K562 (cell line): Measurements from ENCODE around the gene CD79A. TPM values are rescaled to one million over a fixed set of nuclear protein-coding genes. Genes with fewer than 3 reads are reported as not detected.

ENCODE experiments used
- CAMTA2 ChIP-seq: fragments of 250-450 bp; sonication (Bioruptor Pico); conservative IDR thresholded peaks from 2 replicates; pipeline ENCODE4 v1.5.1; 2022
- CLOCK ChIP-seq: fragments of 250-450 bp; sonication (Bioruptor Pico); IDR thresholded peaks from 2 replicates; pipeline ENCODE4 v1.4.0; 2020; ENCODE audit warnings: mild to moderate bottlenecking, moderate library complexity, borderline replicate concordance
- EP300 ChIP-seq: IDR thresholded peaks from 2 replicates; pipeline ENCODE4 v1.6.1; 2012; ENCODE audit warnings: low read length, improper control_type of control experiment
- HES1 ChIP-seq: fragments of 450-650 bp; IDR thresholded peaks from 2 replicates; pipeline ENCODE4 v1.6.1; 2016; ENCODE audit warnings: low read depth, mild to moderate bottlenecking, moderate library complexity
- KDM1A ChIP-seq, 2 experiments: fragments of 450-650 bp; IDR thresholded peaks; 2 replicates each; pipeline ENCODE4 v1.6.1; 2016; ENCODE audit warnings: mild to moderate bottlenecking in 2 of 2
- L3MBTL2 ChIP-seq: fragments of 450-650 bp; IDR thresholded peaks from 2 replicates; pipeline ENCODE4 v1.6.1; 2016; ENCODE audit warnings: mild to moderate bottlenecking, moderate library complexity
- MITF ChIP-seq: IDR thresholded peaks from 2 replicates; pipeline ENCODE4 v1.6.1; 2014; ENCODE audit warnings: antibody characterized with exemption
- PHF20 ChIP-seq: fragments of 450-650 bp; IDR thresholded peaks from 2 replicates; pipeline ENCODE4 v1.6.1; 2018; ENCODE audit not compliant: partially characterized antibody
- POLR2B ChIP-seq: fragments of 450-650 bp; IDR thresholded peaks from 2 replicates; pipeline ENCODE4 v1.6.1; 2018; ENCODE audit warnings: low read depth; ENCODE audit not compliant: partially characterized antibody
- SAP30 ChIP-seq: fragments of 200-600 bp; sonication (generic); IDR thresholded peaks from 2 replicates; pipeline ENCODE4 v1.6.1; 2012; ENCODE audit warnings: borderline replicate concordance, low read depth, mild to moderate bottlenecking, moderate library complexity, low read length, control low read depth, inconsistent platforms; ENCODE audit not compliant: insufficient read depth, poor library complexity, severe bottlenecking
- SMARCB1 ChIP-seq: IDR thresholded peaks from 2 replicates; pipeline ENCODE4 v1.6.1; 2011; ENCODE audit warnings: improper control_type of control experiment, low read depth; ENCODE audit not compliant: insufficient read length
- ZBTB49 ChIP-seq: sonication (generic); formaldehyde crosslinking; IDR thresholded peaks from 2 replicates; pipeline ENCODE4 v1.8.0; 2022; ENCODE audit warnings: missing genetic modification reagents, mild to moderate bottlenecking, borderline replicate concordance
- ZNF12 ChIP-seq: sonication (generic); formaldehyde crosslinking; IDR thresholded peaks from 2 replicates; pipeline ENCODE4 v1.4.0; 2020; ENCODE audit warnings: mild to moderate bottlenecking, missing genetic modification reagents
- ZNF184 ChIP-seq: sonication (generic); formaldehyde crosslinking; IDR thresholded peaks from 2 replicates; pipeline ENCODE4 v1.5.0; 2020; ENCODE audit warnings: missing genetic modification reagents
- ZNF282 ChIP-seq: sonication (generic); formaldehyde crosslinking; IDR thresholded peaks from 2 replicates; pipeline ENCODE4 v1.8.1; 2023; ENCODE audit warnings: missing genetic modification reagents
- ZNF41 ChIP-seq: fragments of 250-450 bp; sonication (Bioruptor Pico); conservative IDR thresholded peaks from 2 replicates; pipeline ENCODE4 v1.4.0; 2020; ENCODE audit warnings: mild to moderate bottlenecking
- ZNF583 ChIP-seq: fragments of 250-450 bp; sonication (Bioruptor Pico); IDR thresholded peaks from 2 replicates; pipeline ENCODE4 v1.4.0; 2020
- ZNF586 ChIP-seq: fragments of 450-650 bp; formaldehyde crosslinking; conservative IDR thresholded peaks from 2 replicates; pipeline ENCODE4 v1.4.0; 2020; ENCODE audit warnings: mild to moderate bottlenecking, moderate library complexity
- ZNF668 ChIP-seq: fragments of 250-450 bp; sonication (Bioruptor Pico); IDR thresholded peaks from 2 replicates; pipeline ENCODE4 v1.8.0; 2022; ENCODE audit warnings: mild to moderate bottlenecking, inconsistent platforms
- polyA plus RNA-seq, 8 experiments: library from polyadenylated mRNA; depleted of rRNA in 4 of 8; stranded (reverse) in 5 of 8; unstranded in 3 of 8; fragments of >200 nt; fragmentation: Nextera tagmentation in 2 of 8; fragmentation: Illumina TruSeq in 1 of 8; extraction: Ambion mirVana in 2 of 8; extraction: Trizol in 1 of 8; gene quantifications; 2 replicates each; pipeline versions ENCODE4 v1.2.1 to v1.2.3, GENCODE V29; 2011 to 2014; ENCODE audit warnings: inconsistent platforms in 1 of 8, missing spikeins in 1 of 8
- total RNA-seq, 7 experiments: library from RNA; depleted of rRNA in 6 of 7; stranded (reverse); fragments of >200 nt in 6 of 7; fragmentation: Illumina TruSeq in 2 of 7; extraction: Trizol in 2 of 7; gene quantifications; 2 replicates each; pipeline versions ENCODE4 v1.2.1 to v1.2.3, GENCODE V29; 2011 to 2021; ENCODE audit warnings: low replicate concordance in 1 of 7

The CD79A gene
- total and polyA plus RNA-seq, 9 of the 15 experiments (the other 6 are each of a cell fraction or from before 2014, with no cell fraction given): 0.04 to 0.72 (median 0.17) TPM; not detected in 3

- no peak for TF ChIP-seq MITF
- peak; percentile 83 for TF ChIP-seq ZNF586 (CRISPR knock-in tag)
- no peak for TF ChIP-seq CLOCK (CRISPR knock-in tag)
- peak; percentile 91 for TF ChIP-seq POLR2B
- peak; percentile 95 for TF ChIP-seq PHF20
- TF ChIP-seq ZBTB49: no peak
- peak; percentile 84 for TF ChIP-seq L3MBTL2
- TF ChIP-seq SAP30: peak; percentile 79
- TF ChIP-seq ZNF41: no peak
- TF ChIP-seq ZNF668 (CRISPR knock-in tag): no peak
- TF ChIP-seq EP300: peak; percentile 40
- no peak; the same call in 1 of the 2 replicates for TF ChIP-seq ZNF12 (CRISPR knock-in tag)
- no peak for TF ChIP-seq ZNF184 (CRISPR knock-in tag)
- peak; percentile 71; the same call in 1 of the 2 replicates for TF ChIP-seq ZNF583 (CRISPR knock-in tag)
- TF ChIP-seq SMARCB1: no peak
- no peak for TF ChIP-seq ZNF282 (CRISPR knock-in tag)
- TF ChIP-seq CAMTA2 (CRISPR knock-in tag): peak; percentile 61; the same call in 1 of the 2 replicates
- no peak for TF ChIP-seq KDM1A (IDR thresholded peaks at IDR 0.05)
- TF ChIP-seq HES1: 0 out of 2 replicates have a peak, but pooled peaks have one; percentile 31
Measured at GRCh38 chr19:41859618-41860418, 17.3 kb upstream of the CD79A start, which contains the start of gene RPS19 (continued).
